ENCODE measurements around the gene DCAF7. TPM values are rescaled to one million over a fixed set of nuclear protein-coding genes. Genes with fewer than 3 reads are reported as not detected.

DCAF7 gene
- total RNA-seq, 4 donors from 2014 or later = 32.2 to 65.3 (median 48.9) TPM

DNA sequence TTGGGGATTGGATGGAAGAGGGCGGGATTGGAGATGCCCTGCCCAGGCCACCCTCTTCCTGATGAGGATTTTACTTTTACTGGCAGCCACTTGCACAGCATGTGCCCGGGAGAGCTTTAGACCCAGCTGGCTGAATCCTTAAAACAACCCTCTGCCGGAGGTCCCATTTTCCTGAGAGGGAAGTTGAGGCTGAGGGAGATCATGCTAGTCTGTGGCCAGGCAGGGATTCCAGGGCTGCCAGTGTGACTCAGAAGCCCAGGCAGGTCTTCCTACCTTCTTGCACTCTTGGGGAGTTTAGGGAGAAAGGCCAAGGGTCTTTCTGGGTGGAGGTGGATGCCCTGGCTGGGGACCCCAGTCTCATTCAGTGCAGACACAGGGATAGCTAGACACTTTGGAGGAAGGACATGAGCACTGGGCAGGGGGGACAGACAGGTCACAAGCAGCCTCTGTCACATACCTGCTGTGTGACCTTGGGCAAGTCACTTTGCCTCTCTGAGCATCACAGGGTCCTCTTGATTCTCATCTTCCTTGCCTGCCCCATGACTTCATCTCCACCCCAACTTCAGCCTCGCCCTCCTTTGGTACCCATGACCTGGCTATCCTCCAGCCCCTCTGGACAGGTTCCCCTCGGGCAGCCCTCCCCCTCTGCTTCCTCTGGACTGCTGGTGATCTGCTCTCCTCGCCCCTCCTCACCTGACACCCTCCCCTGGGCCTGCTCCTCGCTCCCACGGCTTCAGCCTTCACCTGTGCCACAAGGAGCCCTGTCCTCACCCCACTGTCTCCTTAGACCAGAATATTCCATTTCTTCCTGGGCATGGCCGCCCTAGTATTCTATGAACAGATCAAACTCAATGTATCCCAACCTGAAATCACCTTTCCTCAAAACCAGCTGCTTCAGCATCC is 11.3 kb upstream of the DCAF7 start:
- peaks cover 0 to 11% (median 3%) of the 10 kb centered on the region in 4 donors for H3K4me1 ChIP-seq
- DNase-seq = no peak
- no peak overlapping the region for H3K27ac ChIP-seq
- no peaks in the 10 kb centered on the region for H3K9me3 ChIP-seq
- H3K4me3 ChIP-seq = peak overlapping the region in 1 of 4 donors; percentile 21
- peaks cover 0 to 9% of the 10 kb centered on the region in 2 donors for H3K27me3 ChIP-seq
- TF ChIP-seq POLR2A (IDR thresholded peaks at IDR 0.05) = no peak
- TF ChIP-seq, protein P1, sequence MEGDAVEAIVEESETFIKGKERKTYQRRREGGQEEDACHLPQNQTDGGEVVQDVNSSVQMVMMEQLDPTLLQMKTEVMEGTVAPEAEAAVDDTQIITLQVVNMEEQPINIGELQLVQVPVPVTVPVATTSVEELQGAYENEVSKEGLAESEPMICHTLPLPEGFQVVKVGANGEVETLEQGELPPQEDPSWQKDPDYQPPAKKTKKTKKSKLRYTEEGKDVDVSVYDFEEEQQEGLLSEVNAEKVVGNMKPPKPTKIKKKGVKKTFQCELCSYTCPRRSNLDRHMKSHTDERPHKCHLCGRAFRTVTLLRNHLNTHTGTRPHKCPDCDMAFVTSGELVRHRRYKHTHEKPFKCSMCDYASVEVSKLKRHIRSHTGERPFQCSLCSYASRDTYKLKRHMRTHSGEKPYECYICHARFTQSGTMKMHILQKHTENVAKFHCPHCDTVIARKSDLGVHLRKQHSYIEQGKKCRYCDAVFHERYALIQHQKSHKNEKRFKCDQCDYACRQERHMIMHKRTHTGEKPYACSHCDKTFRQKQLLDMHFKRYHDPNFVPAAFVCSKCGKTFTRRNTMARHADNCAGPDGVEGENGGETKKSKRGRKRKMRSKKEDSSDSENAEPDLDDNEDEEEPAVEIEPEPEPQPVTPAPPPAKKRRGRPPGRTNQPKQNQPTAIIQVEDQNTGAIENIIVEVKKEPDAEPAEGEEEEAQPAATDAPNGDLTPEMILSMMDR (IDR thresholded peaks at IDR 0.05) = no peak
- no peaks in the 10 kb centered on the region for H3K36me3 ChIP-seq

DNA sequence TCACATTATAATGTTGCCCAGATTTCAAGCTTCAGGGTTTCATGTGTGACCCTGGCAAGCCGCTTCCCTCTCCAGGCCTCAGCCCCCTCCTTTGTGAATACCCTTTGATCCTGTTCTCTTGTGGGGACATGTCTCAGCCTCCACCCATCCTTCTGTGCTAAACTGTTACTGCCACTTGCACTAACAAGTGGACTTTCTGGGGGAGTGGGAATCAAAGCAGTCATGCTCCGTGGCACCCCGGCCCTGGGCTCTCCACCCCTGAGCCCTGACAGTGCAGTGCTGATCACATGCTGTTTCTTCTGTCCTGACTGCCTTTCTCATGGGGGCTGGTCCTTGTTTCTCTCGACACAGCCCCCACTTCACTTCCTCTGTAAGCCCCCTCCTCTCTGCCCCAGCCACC is 9.7 kb upstream of the DCAF7 start:
- no peak for TF ChIP-seq POLR2A (IDR thresholded peaks at IDR 0.05)
- TF ChIP-seq, protein P1 (IDR thresholded peaks at IDR 0.05) = no peak
- DNase-seq = peak in 1 of 3 donors; percentile 27
- Histone ChIP-seq H3K4me3 (no peak overlapping the region), H3K27me3 (peaks cover 0 to 9% of the 10 kb centered on the region in 2 donors), H3K36me3 (no peaks in the 10 kb centered on the region), H3K27ac (no peak overlapping the region), H3K9me3 (no peaks in the 10 kb centered on the region), H3K4me1 (peaks cover 0 to 11% (median 3%) of the 10 kb centered on the region in 4 donors)

DNA sequence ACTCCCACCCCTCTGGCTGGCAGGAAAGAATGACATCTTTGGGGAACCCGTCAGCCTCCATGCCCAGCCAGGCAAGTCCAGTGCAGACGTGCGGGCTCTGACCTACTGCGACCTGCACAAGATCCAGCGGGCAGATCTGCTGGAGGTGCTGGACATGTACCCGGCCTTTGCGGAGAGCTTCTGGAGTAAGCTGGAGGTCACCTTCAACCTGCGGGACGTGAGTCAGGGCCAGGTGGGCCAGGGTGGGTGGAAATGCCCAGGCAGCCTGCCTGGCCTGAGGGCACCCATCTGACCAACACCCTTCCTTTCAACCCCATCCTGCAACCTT is 8.1 kb upstream of the DCAF7 start:
- DNase-seq = peak in 1 of 3 donors; percentile 32
- TF ChIP-seq POLR2A (IDR thresholded peaks at IDR 0.05) = no peak
- TF ChIP-seq, protein P1 (IDR thresholded peaks at IDR 0.05) = no peak
- Histone ChIP-seq H3K4me3 (no peak overlapping the region), H3K27me3 (peaks cover 0 to 9% of the 10 kb centered on the region in 2 donors), H3K27ac (no peak overlapping the region), H3K4me1 (peaks cover 0 to 11% (median 3%) of the 10 kb centered on the region in 4 donors), H3K36me3 (no peaks in the 10 kb centered on the region), H3K9me3 (no peaks in the 10 kb centered on the region)

DNA sequence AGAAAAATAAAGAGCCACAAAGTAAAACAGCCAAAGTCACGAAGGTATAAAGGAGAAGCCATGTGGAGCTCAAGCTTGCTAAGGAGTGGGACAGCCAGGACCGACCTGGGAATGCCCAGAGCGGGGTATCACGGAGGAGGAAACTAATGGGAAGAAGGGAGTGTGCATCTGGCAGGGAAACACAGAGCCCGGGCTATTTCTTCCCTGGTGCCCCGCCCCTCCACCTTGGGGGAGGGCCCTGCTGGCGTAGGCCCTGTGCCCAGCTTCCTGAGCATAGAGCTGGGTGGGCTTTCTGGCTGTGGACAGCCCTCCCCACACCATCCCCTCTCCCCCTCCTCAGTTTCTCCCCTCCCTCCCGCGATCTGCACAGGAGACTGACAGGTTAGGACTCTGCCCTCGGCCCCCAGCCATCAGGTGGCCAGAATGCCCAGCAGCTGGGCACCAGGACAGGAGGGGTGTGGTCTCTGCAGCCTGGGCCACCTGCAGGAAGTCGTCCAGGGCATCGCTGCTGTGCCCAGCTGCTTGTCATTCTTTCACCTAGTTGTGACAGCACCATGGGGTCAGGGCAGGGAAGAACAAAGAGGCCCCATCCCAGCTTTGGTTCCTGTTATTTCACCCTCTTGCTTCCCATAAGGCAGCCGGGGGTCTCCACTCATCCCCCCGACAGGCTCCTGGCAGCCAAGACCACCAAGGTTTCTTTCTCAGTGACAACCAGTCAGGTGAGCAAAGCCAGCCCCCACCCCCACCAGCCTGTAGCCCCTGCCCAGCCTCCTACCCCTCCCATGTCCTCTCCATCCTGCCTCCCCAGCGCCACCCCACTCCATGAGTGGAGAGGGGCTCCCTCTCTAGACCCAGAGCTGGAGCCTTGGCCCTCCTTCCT is 7.1 kb upstream of the DCAF7 start:
- peak in 1 of 3 donors; percentile 47 for DNase-seq
- Histone ChIP-seq H3K4me3 (no peak overlapping the region), H3K4me1 (peaks cover 0 to 6% (median 1%) of the 10 kb centered on the region in 4 donors), H3K27me3 (peaks cover 0 to 4% of the 10 kb centered on the region in 2 donors), H3K27ac (no peak overlapping the region), H3K36me3 (no peaks in the 10 kb centered on the region), H3K9me3 (no peaks in the 10 kb centered on the region)
- no peak for TF ChIP-seq POLR2A (IDR thresholded peaks at IDR 0.05)
- TF ChIP-seq, protein P1 (IDR thresholded peaks at IDR 0.05) = no peak

DNA sequence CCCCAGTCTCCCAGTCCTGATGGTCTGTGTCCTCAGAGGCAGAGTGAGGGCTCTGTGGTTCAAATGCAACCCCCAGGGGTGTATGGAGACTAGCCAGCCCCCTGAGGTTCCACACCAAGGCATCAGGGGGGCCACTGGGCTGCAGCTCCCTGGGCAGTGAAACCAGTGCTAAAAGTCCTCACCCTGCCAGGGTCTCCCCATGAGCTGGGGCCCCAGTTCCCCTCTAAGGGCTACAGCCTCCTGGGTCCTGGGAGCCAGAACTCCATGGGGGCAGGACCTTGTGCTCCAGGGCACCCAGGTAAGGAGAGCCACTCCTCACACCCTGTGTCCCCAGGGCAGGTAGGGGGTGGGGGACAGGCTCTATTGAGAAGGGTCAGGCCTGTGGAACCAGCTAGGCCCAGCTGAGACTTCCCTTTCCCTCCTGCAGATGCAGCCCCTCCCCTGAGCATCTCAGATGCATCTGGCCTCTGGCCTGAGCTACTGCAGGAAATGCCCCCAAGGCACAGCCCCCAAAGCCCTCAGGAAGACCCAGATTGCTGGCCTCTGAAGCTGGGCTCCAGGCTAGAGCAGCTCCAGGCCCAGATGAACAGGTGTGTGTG is 6.4 kb upstream of the DCAF7 start:
- DNase-seq = no peak
- no peak overlapping the region for H3K4me3 ChIP-seq
- H3K27ac ChIP-seq = no peak overlapping the region
- no peaks in the 10 kb centered on the region for H3K36me3 ChIP-seq
- no peak for TF ChIP-seq POLR2A (IDR thresholded peaks at IDR 0.05)
- TF ChIP-seq, protein P1 (IDR thresholded peaks at IDR 0.05) = no peak
- no peaks in the 10 kb centered on the region for H3K9me3 ChIP-seq
- no peaks in the 10 kb centered on the region for H3K4me1 ChIP-seq
- H3K27me3 ChIP-seq = no peaks in the 10 kb centered on the region

All from Peyer's patch (tissue), 4 donors.